HL-60 (cell line): Measurements from ENCODE around the gene PROK1.
"Not testable (repeated sequence)": the region's sequence is repeated elsewhere in the genome, so short reads cannot be mapped to it uniquely, and the experiment has no call there.

Source experiments
- CTCF ChIP-seq: IDR thresholded peaks from one replicate; pipeline ENCODE4 v1.5.1; 2011; ENCODE audit warnings: low read length, control low read depth, inconsistent platforms; ENCODE audit not compliant: insufficient read depth
- POLR2AphosphoS5 ChIP-seq: IDR thresholded peaks from 2 replicates; pipeline ENCODE4 v1.6.1; 2012; ENCODE audit warnings: low read depth

GRCh38 chr1:110439873-110440272, 11.1 kb upstream of the PROK1 start:
- TF ChIP-seq CTCF, POLR2AphosphoS5: not testable (repeated sequence)
